HCT116 (cell line): ENCODE results near the gene EFEMP2. TPM values are rescaled to one million over a fixed set of nuclear protein-coding genes. Genes with fewer than 3 reads are reported as not detected.

ENCODE experiments used
- ATAC-seq: fragments of 200-7000 bp; cut with Tn5 transposase; 2 replicates; pipeline ENCODE4 v1.9.1; 2020; ENCODE audit warnings: mild to moderate bottlenecking, moderate library complexity
- BruUV-seq: library from RNA; stranded (reverse); fragments of 400-500 nt; replicated peaks from 2 replicates; lab custom pipeline; 2021; lab: Mats Ljungman, UMichigan
- CTCF ChIA-PET: fragments of 300-600 bp; sonication (Branson Sonifier 250); formaldehyde crosslinking; loops from one replicate; lab custom pipeline; 2021; ENCODE audit warnings: antibody characterized with exemption; lab: Charles Lee
- POLR2A ChIA-PET: fragments of 300-600, 350-600 bp; sonication (Branson Sonifier 250); formaldehyde crosslinking; loops from one replicate; lab custom pipeline; 2021; ENCODE audit warnings: antibody characterized with exemption; lab: Charles Lee
- RAD21 ChIA-PET, 2 experiments: fragments of 300-600 bp; sonication (Branson Sonifier 250); formaldehyde crosslinking; loops; one replicate each; lab custom pipeline; 2023; ENCODE audit warnings: low total read pairs in 2 of 2; ENCODE audit not compliant: uncharacterized antibody in 2 of 2, unreplicated experiment in 2 of 2, low non-redundant PET in 1 of 2; lab: Charles Lee
- DNase-seq: peaks from one replicate; pipeline ENCODE4 v3.0.0-alpha.2; 2010; ENCODE audit warnings: low read depth, low spot score
- H2AFZ ChIP-seq: fragments of 200-600 bp; shearing (Covaris generic), sonication (generic); 2 replicates; pipeline ENCODE4 v1.6.1; 2017; ENCODE audit warnings: low read depth, mixed run types, mixed read lengths, antibody characterized with exemption, low read length; ENCODE audit not compliant: poor library complexity, severe bottlenecking
- H3K27ac ChIP-seq: 2 replicates; pipeline ENCODE4 v1.5.1; 2012; ENCODE audit warnings: low read depth, low read length
- H3K27me3 ChIP-seq: fragments of 200-600 bp; sonication (generic); 2 replicates; pipeline ENCODE4 v1.6.1; 2016; ENCODE audit warnings: mixed run types, low read length, mixed read lengths; ENCODE audit not compliant: insufficient read depth
- H3K36me3 ChIP-seq, 2 experiments: fragments of 200-500 bp in 1 of 2; fragments of 200-600 bp in 1 of 2; sonication (Bioruptor generic) in 1 of 2; sonication (generic) in 1 of 2; 2 replicates each; pipeline versions ENCODE4 v1.5.1 to v1.6.1; 2014 to 2016; ENCODE audit warnings: low read length in 2 of 2, inconsistent platforms in 1 of 2, mixed read lengths in 1 of 2, mixed run types in 1 of 2; ENCODE audit not compliant: insufficient read depth in 2 of 2, control insufficient read depth in 1 of 2
- H3K4me1 ChIP-seq, 2 experiments: fragments of 200-600 bp in 1 of 2; sonication (generic) in 1 of 2; 2 replicates each; pipeline versions ENCODE4 v1.5.1 to v1.6.1; 2012 to 2017; ENCODE audit warnings: low read length in 2 of 2, inconsistent platforms in 1 of 2, mild to moderate bottlenecking in 1 of 2, mixed read lengths in 1 of 2, mixed run types in 1 of 2, moderate library complexity in 1 of 2; ENCODE audit not compliant: insufficient read depth in 2 of 2, control insufficient read depth in 1 of 2
- H3K4me2 ChIP-seq: fragments of 200-600 bp; sonication (generic); 2 replicates; pipeline ENCODE4 v1.6.1; 2017; ENCODE audit warnings: mixed run types, low read length, mixed read lengths
- H3K4me3 ChIP-seq, 2 experiments: fragments of 200-600 bp in 1 of 2; sonication (generic) in 1 of 2; replicated peaks in 1 of 2; 2 replicates each; pipeline ENCODE4 v1.5.1; 2011 to 2016; ENCODE audit warnings: low read length in 2 of 2, control low read depth in 1 of 2, low read depth in 1 of 2, mild to moderate bottlenecking in 1 of 2, mixed read lengths in 1 of 2, mixed run types in 1 of 2
- H3K79me2 ChIP-seq: fragments of 200-600 bp; sonication (generic); 2 replicates; pipeline ENCODE4 v1.6.1; 2017; ENCODE audit warnings: mild to moderate bottlenecking, mixed run types, low read length, moderate library complexity, mixed read lengths; ENCODE audit not compliant: insufficient read depth
- H3K9ac ChIP-seq: fragments of 200-600 bp; sonication (generic); 2 replicates; pipeline ENCODE4 v1.6.1; 2016; ENCODE audit warnings: low read length, mixed read lengths
- H3K9me2 ChIP-seq: fragments of 200-600 bp; sonication (generic), shearing (Covaris generic); 2 replicates; pipeline ENCODE4 v1.6.1; 2017; ENCODE audit warnings: mixed run types, mild to moderate bottlenecking, moderate library complexity; ENCODE audit not compliant: insufficient read depth
- H3K9me3 ChIP-seq, 2 experiments: fragments of 200-500 bp in 1 of 2; fragments of 200-600 bp in 1 of 2; sonication (Bioruptor generic) in 1 of 2; sonication (generic) in 1 of 2; 2 replicates each; pipeline ENCODE4 v1.6.1; 2014 to 2017; ENCODE audit warnings: low read length in 2 of 2, mixed read lengths in 2 of 2, inconsistent platforms in 1 of 2, low read depth in 1 of 2, mild to moderate bottlenecking in 1 of 2, mixed run types in 1 of 2, moderate library complexity in 1 of 2; ENCODE audit not compliant: control insufficient read depth in 1 of 2, insufficient read depth in 1 of 2
- H4K20me1 ChIP-seq: fragments of 200-600 bp; sonication (generic), shearing (Covaris generic); 2 replicates; pipeline ENCODE4 v1.6.1; 2017; ENCODE audit warnings: mixed run types, mild to moderate bottlenecking, moderate library complexity; ENCODE audit not compliant: insufficient read depth
- ATF3 ChIP-seq: IDR thresholded peaks from 2 replicates; pipeline ENCODE4 v1.6.1; 2012
- CBX3 ChIP-seq: IDR thresholded peaks from 2 replicates; pipeline ENCODE4 v1.6.1; 2012; ENCODE audit warnings: low read depth
- CEBPB ChIP-seq: IDR thresholded peaks from 2 replicates; pipeline ENCODE4 v1.6.1; 2012; ENCODE audit warnings: low read depth
- CTCF ChIP-seq, 3 experiments: fragments of 200-600 bp in 1 of 3; sonication (generic) in 1 of 3; IDR thresholded peaks in 2 of 3; conservative IDR thresholded peaks in 1 of 3; 2 replicates each; pipeline ENCODE4 v1.5.1; 2012 to 2017; ENCODE audit warnings: low read depth in 2 of 3, low read length in 2 of 3, antibody characterized with exemption in 1 of 3, borderline replicate concordance in 1 of 3, control low read depth in 1 of 3, mild to moderate bottlenecking in 1 of 3, mixed read lengths in 1 of 3, mixed run types in 1 of 3, moderate library complexity in 1 of 3; ENCODE audit not compliant: insufficient read depth in 1 of 3
- ELF1 ChIP-seq: IDR thresholded peaks from 2 replicates; pipeline ENCODE4 v1.6.1; 2012; ENCODE audit warnings: low read depth, borderline replicate concordance
- EZH2 ChIP-seq: fragments of 200-600 bp; sonication (generic); IDR thresholded peaks from 2 replicates; pipeline ENCODE4 v1.6.1; 2017; ENCODE audit warnings: antibody characterized with exemption, mixed run types
- EZH2phosphoT487 ChIP-seq: fragments of 200-600 bp; IDR thresholded peaks from 2 replicates; pipeline ENCODE4 v1.6.1; 2018; ENCODE audit warnings: antibody characterized with exemption, borderline replicate concordance
- MAX ChIP-seq: IDR thresholded peaks from 2 replicates; pipeline ENCODE4 v1.6.1; 2012
- POLR2A ChIP-seq: IDR thresholded peaks from 2 replicates; pipeline ENCODE4 v1.7.0; 2011; ENCODE audit warnings: borderline replicate concordance; ENCODE audit not compliant: insufficient read depth, insufficient read length; ENCODE audit errors: extremely low read depth
- POLR2AphosphoS5 ChIP-seq: IDR thresholded peaks from 2 replicates; pipeline ENCODE4 v1.6.1; 2011; ENCODE audit warnings: mild to moderate bottlenecking, low read depth, low read length, moderate library complexity
- SIN3A ChIP-seq: IDR thresholded peaks from 2 replicates; pipeline ENCODE4 v1.6.1; 2012; ENCODE audit warnings: low read depth
- SP1 ChIP-seq: IDR thresholded peaks from 2 replicates; pipeline ENCODE4 v1.6.1; 2012; ENCODE audit warnings: low read depth
- SRF ChIP-seq: IDR thresholded peaks from 2 replicates; pipeline ENCODE4 v1.6.1; 2012; ENCODE audit warnings: low read depth
- TCF7L2 ChIP-seq: IDR thresholded peaks from 2 replicates; pipeline ENCODE4 v1.7.0; 2011; ENCODE audit warnings: borderline replicate concordance, inconsistent platforms; ENCODE audit not compliant: insufficient read depth, insufficient read length; ENCODE audit errors: extremely low read depth
- ZBTB33 ChIP-seq: IDR thresholded peaks from 2 replicates; pipeline ENCODE4 v1.6.1; 2011; ENCODE audit warnings: mild to moderate bottlenecking, low read length, moderate library complexity; ENCODE audit not compliant: insufficient replicate concordance; ENCODE audit errors: extremely low read depth
- ZFX ChIP-seq: fragments of 450-650 bp; IDR thresholded peaks from 2 replicates; pipeline ENCODE4 v1.6.1; 2017
- ZNF274 ChIP-seq: fragments of 200-500 bp; sonication (Bioruptor generic); IDR thresholded peaks from 2 replicates; pipeline ENCODE4 v1.6.1; 2014; ENCODE audit warnings: mild to moderate bottlenecking, low read depth, low read length, inconsistent platforms
- intact Hi-C: fragments of 100-400 bp; cut with micrococcal nuclease; formaldehyde crosslinking; loops from 2 replicates; pipeline ENCODE4 v1.10.0; 2022
- total RNA-seq: library from RNA; stranded (reverse); gene quantifications from one replicate; pipeline ENCODE4 v1.2.1, GENCODE V29; 2021; ENCODE audit not compliant: unreplicated experiment

EFEMP2 gene
- total RNA-seq, 1 experiment from 2014 or later: 8.4 TPM

GRCh38 chr11:65821107-65821506, 51.5 kb downstream of the EFEMP2 start:
- Histone ChIP-seq H3K4me2 (no peak overlapping the region), H3K9me3 (no peaks in the 10 kb centered on the region), H3K9ac (no peak overlapping the region), H3K27me3 (no peaks in the 10 kb centered on the region), H3K79me2 (no peaks in the 10 kb centered on the region), H3K9me2 (no peaks in the 10 kb centered on the region), H2AFZ (no peak overlapping the region), H3K27ac (no peak overlapping the region), H3K4me1 (peaks cover 0 to 12% of the 10 kb centered on the region in 2 experiments; a peak in 2 of 4 replicates), H4K20me1 (no peaks in the 10 kb centered on the region), H3K4me3 (no peak overlapping the region), H3K36me3 (no peaks in the 10 kb centered on the region)
- no TSS peak for BruUV-seq
- intact Hi-C loops: no loop called here
- RAD21 ChIA-PET: no interaction called here
- CTCF ChIA-PET: interaction anchor here (1.1 kb wide), 1 partner anchor 110 kb away, joined by 4 read pairs; no protein-coding TSS in a partner anchor
- DNase-seq (no peak), ATAC-seq (no peak)
- no peak for TF ChIP-seq ZFX
- TF ChIP-seq TCF7L2: no peak
- TF ChIP-seq ATF3: no peak
- TF ChIP-seq ELF1: no peak
- no peak for TF ChIP-seq SIN3A
- TF ChIP-seq CTCF (IDR thresholded peaks at IDR 0.05 in 2 of 3, conservative IDR thresholded peaks at IDR 0.05 in 1 of 3; ENCODE audit: borderline replicate concordance in 1 of 3, insufficient read depth in 1 of 3, low read depth in 2 of 3, low read length in 2 of 3): no peak
- TF ChIP-seq CBX3: no peak
- TF ChIP-seq EZH2phosphoT487: no peak
- no peak for TF ChIP-seq CEBPB
- no peak for TF ChIP-seq SRF
- TF ChIP-seq SP1: no peak
- TF ChIP-seq MAX: no peak
- no peak for TF ChIP-seq EZH2
- TF ChIP-seq POLR2AphosphoS5: no peak
- no peak for TF ChIP-seq POLR2A
- TF ChIP-seq ZNF274: no peak
- TF ChIP-seq ZBTB33: no peak
- POLR2A ChIA-PET: no interaction called here
